GM23338 (cell line): ENCODE results near the gene PDP2. TPM values are rescaled to one million over a fixed set of nuclear protein-coding genes. Genes with fewer than 3 reads are reported as not detected.

Source experiments
- ATAC-seq: fragments of 200-7000 bp; cut with Tn5 transposase; 3 replicates; pipeline ENCODE4 v1.9.1; 2020
- DNase-seq: peaks from one replicate; pipeline ENCODE4 v3.0.0-alpha.2; 2015; ENCODE audit warnings: low spot score
- H2AFZ ChIP-seq: fragments of 200-600 bp; sonication (generic); 2 replicates; pipeline ENCODE4 v1.8.0; 2016; ENCODE audit warnings: antibody characterized with exemption, mild to moderate bottlenecking, moderate library complexity
- H3F3A ChIP-seq: fragments of 200-600 bp; sonication (generic); replicated peaks from 2 replicates; pipeline ENCODE4 v1.8.0; 2017; ENCODE audit warnings: antibody characterized with exemption, mixed run types, low read depth
- H3K27ac ChIP-seq: fragments of 200-600 bp; sonication (generic); 2 replicates; pipeline ENCODE4 v1.6.1; 2016; ENCODE audit warnings: low read depth
- H3K27me3 ChIP-seq: fragments of 200-600 bp; sonication (generic); 2 replicates; pipeline ENCODE4 v1.8.0; 2016; ENCODE audit warnings: mild to moderate bottlenecking, mixed run types, moderate library complexity; ENCODE audit not compliant: insufficient read depth
- H3K36me3 ChIP-seq: fragments of 200-600 bp; sonication (generic); 2 replicates; pipeline ENCODE4 v1.8.0; 2016; ENCODE audit warnings: mild to moderate bottlenecking; ENCODE audit not compliant: insufficient read depth
- H3K4me1 ChIP-seq: fragments of 200-600 bp; sonication (generic); 2 replicates; pipeline ENCODE4 v1.8.0; 2016; ENCODE audit warnings: mild to moderate bottlenecking, moderate library complexity; ENCODE audit not compliant: insufficient read depth
- H3K4me2 ChIP-seq: fragments of 200-600 bp; sonication (generic); 2 replicates; pipeline ENCODE4 v1.7.1; 2017; ENCODE audit warnings: mixed run types
- H3K4me3 ChIP-seq: fragments of 200-600 bp; sonication (generic); 2 replicates; pipeline ENCODE4 v1.6.1; 2016; ENCODE audit warnings: mixed run types
- H3K79me2 ChIP-seq: fragments of 200-600 bp; sonication (generic); replicated peaks from 2 replicates; pipeline ENCODE4 v1.8.0; 2017; ENCODE audit warnings: mild to moderate bottlenecking; ENCODE audit not compliant: insufficient read depth
- H3K9me2 ChIP-seq: fragments of 200-600 bp; sonication (generic); 2 replicates; pipeline ENCODE4 v1.8.0; 2017; ENCODE audit not compliant: insufficient read depth
- H4K20me1 ChIP-seq: fragments of 200-600 bp; sonication (generic); replicated peaks from 2 replicates; pipeline ENCODE4 v1.8.0; 2017; ENCODE audit warnings: mild to moderate bottlenecking; ENCODE audit not compliant: insufficient read depth
- H3K27ac Mint-ChIP-seq: 2 replicates; pipeline ENCODE4 v1.8.0; 2020; ENCODE audit warnings: inconsistent platforms, mild to moderate bottlenecking, moderate library complexity, mixed read lengths
- H3K27me3 Mint-ChIP-seq: 3 replicates; pipeline ENCODE4 v1.8.0; 2022; ENCODE audit warnings: low read depth, mild to moderate bottlenecking, moderate library complexity, mixed read lengths, inconsistent platforms; ENCODE audit not compliant: insufficient read depth, poor library complexity
- H3K36me3 Mint-ChIP-seq: 3 replicates; pipeline ENCODE4 v1.8.0; 2021; ENCODE audit warnings: low read depth, mild to moderate bottlenecking, inconsistent platforms, moderate library complexity, mixed read lengths
- H3K4me1 Mint-ChIP-seq: 3 replicates; pipeline ENCODE4 v1.8.0; 2020; ENCODE audit warnings: mild to moderate bottlenecking, inconsistent platforms, mixed read lengths
- H3K4me3 Mint-ChIP-seq: 3 replicates; pipeline ENCODE4 v1.8.0; 2021; ENCODE audit warnings: moderate library complexity, mild to moderate bottlenecking, inconsistent platforms, mixed read lengths
- H3K9me3 Mint-ChIP-seq: 3 replicates; pipeline ENCODE4 v1.8.0; 2020; ENCODE audit warnings: moderate library complexity, mild to moderate bottlenecking, inconsistent platforms, mixed read lengths
- CREB1 ChIP-seq: fragments of 250-450 bp; sonication (Bioruptor Pico); IDR thresholded peaks from 2 replicates; pipeline ENCODE4 v1.5.0; 2020; ENCODE audit warnings: low read depth, mild to moderate bottlenecking, moderate library complexity
- ETS1 ChIP-seq: IDR thresholded peaks from 2 replicates; pipeline ENCODE4 v1.6.1; 2016; ENCODE audit warnings: antibody characterized with exemption
- EZH2phosphoT487 ChIP-seq: fragments of 200-600 bp; sonication (generic); IDR thresholded peaks from one replicate; pipeline ENCODE4 v1.8.1; 2018; ENCODE audit warnings: antibody characterized with exemption; ENCODE audit not compliant: unreplicated experiment
- JUNB ChIP-seq: IDR thresholded peaks from one replicate; pipeline ENCODE4 v1.6.1; 2016; ENCODE audit warnings: antibody characterized with exemption; ENCODE audit not compliant: unreplicated experiment
- NANOG ChIP-seq: IDR thresholded peaks from 2 replicates; pipeline ENCODE4 v1.6.1; 2016; ENCODE audit warnings: antibody characterized with exemption, borderline replicate concordance
- POLR2AphosphoS5 ChIP-seq: IDR thresholded peaks from 2 replicates; pipeline ENCODE4 v1.6.1; 2016; ENCODE audit warnings: antibody characterized with exemption, low read depth
- long read RNA-seq: library from polyadenylated mRNA; unstranded; transcript quantifications from one replicate; pipeline ENCODE4 v2.0.0, GENCODE V29; 2020; ENCODE audit not compliant: unreplicated experiment
- polyA plus RNA-seq: library from polyadenylated mRNA; unstranded; fragments of >200 nt; fragmentation: Nextera tagmentation; extraction: Ambion mirVana; gene quantifications from 2 replicates; pipeline ENCODE4 v1.2.1, GENCODE V29; 2016
- total RNA-seq: library from RNA; depleted of rRNA; stranded (reverse); fragments of >200 nt; shearing (Covaris generic); gene quantifications from 2 replicates; pipeline ENCODE4 v1.2.3, GENCODE V29; 2014; rRNA removed
- TF ChIP-seq, protein P1 (sequence below): fragments of 250-450 bp; sonication (Bioruptor Pico); IDR thresholded peaks from 2 replicates; pipeline ENCODE4 v1.5.0; 2020; ENCODE audit warnings: mild to moderate bottlenecking, moderate library complexity

Gene PDP2, protein sequence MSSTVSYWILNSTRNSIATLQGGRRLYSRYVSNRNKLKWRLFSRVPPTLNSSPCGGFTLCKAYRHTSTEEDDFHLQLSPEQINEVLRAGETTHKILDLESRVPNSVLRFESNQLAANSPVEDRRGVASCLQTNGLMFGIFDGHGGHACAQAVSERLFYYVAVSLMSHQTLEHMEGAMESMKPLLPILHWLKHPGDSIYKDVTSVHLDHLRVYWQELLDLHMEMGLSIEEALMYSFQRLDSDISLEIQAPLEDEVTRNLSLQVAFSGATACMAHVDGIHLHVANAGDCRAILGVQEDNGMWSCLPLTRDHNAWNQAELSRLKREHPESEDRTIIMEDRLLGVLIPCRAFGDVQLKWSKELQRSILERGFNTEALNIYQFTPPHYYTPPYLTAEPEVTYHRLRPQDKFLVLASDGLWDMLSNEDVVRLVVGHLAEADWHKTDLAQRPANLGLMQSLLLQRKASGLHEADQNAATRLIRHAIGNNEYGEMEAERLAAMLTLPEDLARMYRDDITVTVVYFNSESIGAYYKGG
- total RNA-seq (23.2 and 37.9 TPM in 2 replicates), polyA plus RNA-seq (8.2 and 9.0 TPM in 2 replicates)
- long read RNA-seq, full-length matches to known transcripts: 3 of 6 reads
- long read RNA-seq, partial matches to known transcripts: 0 of 6 reads
- long read RNA-seq, other reads (novel, unspliced or antisense): 3 of 6 reads

DNA sequence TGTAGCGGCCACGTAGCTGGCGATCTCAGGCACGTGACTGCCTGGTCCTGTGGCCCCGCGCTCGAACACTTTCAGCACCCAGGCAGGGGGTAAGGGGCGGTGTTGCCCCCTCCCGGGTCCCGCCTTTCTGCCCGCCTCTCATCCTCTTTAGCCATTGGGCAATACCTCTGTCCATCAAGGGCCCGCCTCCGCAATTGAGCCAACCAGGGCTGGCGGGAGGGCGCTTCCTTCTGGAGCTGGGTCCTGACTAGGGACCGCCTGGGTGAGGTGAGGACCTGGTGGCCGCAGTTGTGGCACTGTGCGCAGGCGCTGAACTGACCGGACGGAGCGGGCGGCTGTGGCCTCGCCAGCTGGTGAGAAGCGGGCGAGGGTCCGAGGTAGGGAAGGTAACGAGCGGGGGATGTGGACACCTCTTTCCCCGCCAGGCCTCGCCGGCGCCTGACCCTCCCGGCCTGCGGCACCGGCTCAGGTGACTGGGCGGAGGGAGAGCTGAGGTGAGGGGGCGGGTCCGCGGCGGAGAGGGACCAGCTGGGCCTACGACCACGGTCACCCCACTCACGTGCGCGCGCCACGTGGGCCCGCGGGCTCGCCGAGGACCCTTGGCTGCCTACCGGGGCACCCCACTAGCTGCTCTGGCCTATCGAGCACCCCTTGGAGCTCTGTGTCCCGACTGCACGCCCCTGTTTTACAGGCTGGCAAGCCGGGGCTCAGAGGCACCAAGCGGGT is at the start of gene PDP2:
TSS of gene PDP2 (plus strand) at position 228 of the 726 bp plus-strand sequence. CDS start 3,770 bp downstream, outside the sequence.
- peak within 1 kb of the TSS; percentile 98 for H2AFZ ChIP-seq

More for the DNA sequence above, at the start of gene PDP2:
- peak within 1 kb of the TSS; percentile 94 for H3K27ac Mint-ChIP-seq
- H3K79me2 ChIP-seq: peaks cover 30% of the 10 kb centered on the region
- H4K20me1 ChIP-seq: peaks cover 21% of the 10 kb centered on the region; the same call in 1 of the 2 replicates
- H3K9me2 ChIP-seq: no peaks in the 10 kb centered on the region
- peak within 1 kb of the TSS; percentile 96 for H3K4me3 ChIP-seq
- DNase-seq (peak; percentile 99), ATAC-seq (peak; percentile 98)
- peaks cover 14% of the 10 kb centered on the region for H3K36me3 Mint-ChIP-seq
- H3K9me3 Mint-ChIP-seq: no peaks in the 10 kb centered on the region; the same call in 1 of the 3 replicates
- peaks cover 8% of the 10 kb centered on the region for H3K4me1 Mint-ChIP-seq
- H3K36me3 ChIP-seq: peaks cover 6% of the 10 kb centered on the region; the same call in 1 of the 2 replicates
- H3F3A ChIP-seq: no peaks in the 10 kb centered on the region
- H3K4me2 ChIP-seq: peak within 1 kb of the TSS; percentile 93
- H3K27me3 ChIP-seq: peaks cover 7% of the 10 kb centered on the region; the same call in 1 of the 2 replicates
- TF ChIP-seq ETS1: peak; percentile 60; the same call in 1 of the 2 replicates
- TF ChIP-seq NANOG: no peak
- peak; percentile 46 for TF ChIP-seq CREB1
- TF ChIP-seq JUNB: no peak
- TF ChIP-seq POLR2AphosphoS5: peak; percentile 95
- TF ChIP-seq, protein P1, sequence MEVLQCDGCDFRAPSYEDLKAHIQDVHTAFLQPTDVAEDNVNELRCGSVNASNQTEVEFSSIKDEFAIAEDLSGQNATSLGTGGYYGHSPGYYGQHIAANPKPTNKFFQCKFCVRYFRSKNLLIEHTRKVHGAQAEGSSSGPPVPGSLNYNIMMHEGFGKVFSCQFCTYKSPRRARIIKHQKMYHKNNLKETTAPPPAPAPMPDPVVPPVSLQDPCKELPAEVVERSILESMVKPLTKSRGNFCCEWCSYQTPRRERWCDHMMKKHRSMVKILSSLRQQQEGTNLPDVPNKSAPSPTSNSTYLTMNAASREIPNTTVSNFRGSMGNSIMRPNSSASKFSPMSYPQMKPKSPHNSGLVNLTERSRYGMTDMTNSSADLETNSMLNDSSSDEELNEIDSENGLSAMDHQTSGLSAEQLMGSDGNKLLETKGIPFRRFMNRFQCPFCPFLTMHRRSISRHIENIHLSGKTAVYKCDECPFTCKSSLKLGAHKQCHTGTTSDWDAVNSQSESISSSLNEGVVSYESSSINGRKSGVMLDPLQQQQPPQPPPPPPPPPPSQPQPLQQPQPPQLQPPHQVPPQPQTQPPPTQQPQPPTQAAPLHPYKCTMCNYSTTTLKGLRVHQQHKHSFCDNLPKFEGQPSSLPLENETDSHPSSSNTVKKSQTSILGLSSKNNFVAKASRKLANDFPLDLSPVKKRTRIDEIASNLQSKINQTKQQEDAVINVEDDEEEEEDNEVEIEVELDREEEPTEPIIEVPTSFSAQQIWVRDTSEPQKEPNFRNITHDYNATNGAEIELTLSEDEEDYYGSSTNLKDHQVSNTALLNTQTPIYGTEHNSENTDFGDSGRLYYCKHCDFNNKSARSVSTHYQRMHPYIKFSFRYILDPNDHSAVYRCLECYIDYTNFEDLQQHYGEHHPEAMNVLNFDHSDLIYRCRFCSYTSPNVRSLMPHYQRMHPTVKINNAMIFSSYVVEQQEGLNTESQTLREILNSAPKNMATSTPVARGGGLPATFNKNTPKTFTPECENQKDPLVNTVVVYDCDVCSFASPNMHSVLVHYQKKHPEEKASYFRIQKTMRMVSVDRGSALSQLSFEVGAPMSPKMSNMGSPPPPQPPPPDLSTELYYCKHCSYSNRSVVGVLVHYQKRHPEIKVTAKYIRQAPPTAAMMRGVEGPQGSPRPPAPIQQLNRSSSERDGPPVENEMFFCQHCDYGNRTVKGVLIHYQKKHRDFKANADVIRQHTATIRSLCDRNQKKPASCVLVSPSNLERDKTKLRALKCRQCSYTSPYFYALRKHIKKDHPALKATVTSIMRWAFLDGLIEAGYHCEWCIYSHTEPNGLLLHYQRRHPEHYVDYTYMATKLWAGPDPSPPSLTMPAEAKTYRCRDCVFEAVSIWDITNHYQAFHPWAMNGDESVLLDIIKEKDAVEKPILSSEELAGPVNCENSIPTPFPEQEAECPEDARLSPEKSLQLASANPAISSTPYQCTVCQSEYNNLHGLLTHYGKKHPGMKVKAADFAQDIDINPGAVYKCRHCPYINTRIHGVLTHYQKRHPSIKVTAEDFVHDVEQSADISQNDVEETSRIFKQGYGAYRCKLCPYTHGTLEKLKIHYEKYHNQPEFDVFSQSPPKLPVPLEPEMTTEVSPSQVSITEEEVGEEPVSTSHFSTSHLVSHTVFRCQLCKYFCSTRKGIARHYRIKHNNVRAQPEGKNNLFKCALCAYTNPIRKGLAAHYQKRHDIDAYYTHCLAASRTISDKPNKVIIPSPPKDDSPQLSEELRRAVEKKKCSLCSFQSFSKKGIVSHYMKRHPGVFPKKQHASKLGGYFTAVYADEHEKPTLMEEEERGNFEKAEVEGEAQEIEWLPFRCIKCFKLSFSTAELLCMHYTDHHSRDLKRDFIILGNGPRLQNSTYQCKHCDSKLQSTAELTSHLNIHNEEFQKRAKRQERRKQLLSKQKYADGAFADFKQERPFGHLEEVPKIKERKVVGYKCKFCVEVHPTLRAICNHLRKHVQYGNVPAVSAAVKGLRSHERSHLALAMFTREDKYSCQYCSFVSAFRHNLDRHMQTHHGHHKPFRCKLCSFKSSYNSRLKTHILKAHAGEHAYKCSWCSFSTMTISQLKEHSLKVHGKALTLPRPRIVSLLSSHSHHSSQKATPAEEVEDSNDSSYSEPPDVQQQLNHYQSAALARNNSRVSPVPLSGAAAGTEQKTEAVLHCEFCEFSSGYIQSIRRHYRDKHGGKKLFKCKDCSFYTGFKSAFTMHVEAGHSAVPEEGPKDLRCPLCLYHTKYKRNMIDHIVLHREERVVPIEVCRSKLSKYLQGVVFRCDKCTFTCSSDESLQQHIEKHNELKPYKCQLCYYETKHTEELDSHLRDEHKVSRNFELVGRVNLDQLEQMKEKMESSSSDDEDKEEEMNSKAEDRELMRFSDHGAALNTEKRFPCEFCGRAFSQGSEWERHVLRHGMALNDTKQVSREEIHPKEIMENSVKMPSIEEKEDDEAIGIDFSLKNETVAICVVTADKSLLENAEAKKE (CRISPR knock-in tag): no peak
- no peak for TF ChIP-seq EZH2phosphoT487
- H3K27me3 Mint-ChIP-seq: peaks cover 16% of the 10 kb centered on the region
- H3K27ac ChIP-seq: no peak within 1 kb of the TSS
- 0 out of 2 replicates have a peak, but pooled peaks cover 13% of the 10 kb centered on the region for H3K4me1 ChIP-seq
- H3K4me3 Mint-ChIP-seq: peak within 1 kb of the TSS; percentile 97
